ENCODE measurements around the gene ANKMY2. TPM values are rescaled to one million over a fixed set of nuclear protein-coding genes. Genes with fewer than 3 reads are reported as not detected.

ANKMY2 gene
- total RNA-seq, 1 donor from 2014 or later, result 10.9 TPM

DNA sequence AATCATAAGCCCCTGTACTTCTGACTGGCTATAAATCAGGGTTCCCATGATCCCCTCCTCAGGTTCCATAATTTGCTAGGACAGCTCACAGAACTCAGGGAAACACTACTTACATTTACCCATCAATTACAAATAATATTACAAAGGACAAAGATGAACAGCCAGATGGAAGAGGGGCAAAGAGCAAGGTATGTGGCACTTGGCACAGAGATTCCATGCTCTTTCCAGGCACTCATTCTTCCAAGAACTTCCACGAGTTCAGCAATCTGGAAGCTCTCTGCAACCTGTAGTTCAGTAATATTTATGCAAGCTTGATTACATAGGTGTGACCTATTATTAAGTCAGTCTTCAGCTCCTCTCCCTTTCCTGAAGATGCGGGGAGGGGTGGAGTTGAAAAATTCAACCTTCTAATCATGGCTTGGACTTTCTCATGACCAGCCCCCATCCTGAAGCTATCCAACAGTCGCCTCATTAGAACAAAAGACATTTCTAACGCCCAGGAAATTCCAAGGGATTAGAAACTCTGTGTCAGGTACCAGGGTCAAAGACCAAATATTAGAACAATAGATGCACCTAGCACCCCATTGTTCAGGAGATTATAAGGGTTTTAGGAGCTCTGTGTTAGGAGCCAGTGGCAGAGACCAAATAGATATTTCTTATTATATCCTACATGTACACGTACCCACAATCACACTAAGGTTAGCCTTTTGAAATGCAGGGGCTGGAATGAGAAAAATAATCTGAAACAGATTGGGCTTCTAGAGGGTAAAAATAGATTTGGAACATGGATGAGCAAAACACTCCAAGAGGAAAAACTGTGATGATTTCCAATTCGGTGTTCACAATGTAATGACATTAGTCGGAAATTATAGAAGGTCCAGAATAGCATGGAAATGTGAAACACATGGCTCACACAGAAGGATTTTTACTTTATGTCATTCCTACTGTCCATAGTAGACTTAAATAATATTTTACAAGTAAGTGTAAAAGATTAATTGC, 7.0 kb downstream of the ANKMY2 start:
- no peak for DNase-seq (ENCODE audit: low read depth)

DNA sequence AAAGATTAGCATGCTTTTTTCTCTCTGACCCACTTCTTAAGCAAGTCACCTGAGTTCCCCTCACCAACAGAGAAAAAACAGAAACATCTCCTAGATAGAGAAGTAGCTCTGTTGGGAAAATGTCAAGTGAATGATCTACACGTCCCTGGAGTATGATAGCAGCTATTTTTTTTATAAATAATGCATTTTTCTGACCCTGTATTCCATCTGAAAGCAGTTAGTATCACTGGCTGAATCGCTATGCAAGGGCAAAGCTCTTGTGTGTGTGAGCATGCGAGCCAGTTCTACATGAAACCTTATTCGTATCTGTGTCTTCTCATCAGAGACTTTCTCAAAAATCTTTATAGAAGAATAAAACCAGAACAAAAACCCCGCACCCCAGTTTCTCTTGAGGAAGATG, 8.2 kb downstream of the ANKMY2 start:
- Histone ChIP-seq H3K4me3 (ENCODE audit: low read depth, low read length) (no peak overlapping the region), H3K36me3 (ENCODE audit: control insufficient read depth, insufficient read depth, low read length) (no peaks in the 10 kb centered on the region), H3K27me3 (ENCODE audit: control insufficient read depth, insufficient read depth, low read length) (no peaks in the 10 kb centered on the region)
- no peak for DNase-seq (ENCODE audit: low read depth)
- TF ChIP-seq, protein P1, sequence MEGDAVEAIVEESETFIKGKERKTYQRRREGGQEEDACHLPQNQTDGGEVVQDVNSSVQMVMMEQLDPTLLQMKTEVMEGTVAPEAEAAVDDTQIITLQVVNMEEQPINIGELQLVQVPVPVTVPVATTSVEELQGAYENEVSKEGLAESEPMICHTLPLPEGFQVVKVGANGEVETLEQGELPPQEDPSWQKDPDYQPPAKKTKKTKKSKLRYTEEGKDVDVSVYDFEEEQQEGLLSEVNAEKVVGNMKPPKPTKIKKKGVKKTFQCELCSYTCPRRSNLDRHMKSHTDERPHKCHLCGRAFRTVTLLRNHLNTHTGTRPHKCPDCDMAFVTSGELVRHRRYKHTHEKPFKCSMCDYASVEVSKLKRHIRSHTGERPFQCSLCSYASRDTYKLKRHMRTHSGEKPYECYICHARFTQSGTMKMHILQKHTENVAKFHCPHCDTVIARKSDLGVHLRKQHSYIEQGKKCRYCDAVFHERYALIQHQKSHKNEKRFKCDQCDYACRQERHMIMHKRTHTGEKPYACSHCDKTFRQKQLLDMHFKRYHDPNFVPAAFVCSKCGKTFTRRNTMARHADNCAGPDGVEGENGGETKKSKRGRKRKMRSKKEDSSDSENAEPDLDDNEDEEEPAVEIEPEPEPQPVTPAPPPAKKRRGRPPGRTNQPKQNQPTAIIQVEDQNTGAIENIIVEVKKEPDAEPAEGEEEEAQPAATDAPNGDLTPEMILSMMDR (IDR thresholded peaks at IDR 0.05; ENCODE audit: insufficient read depth, low read length, poor library complexity, severe bottlenecking), result no peak

More for the DNA sequence above, 7.0 kb downstream of the ANKMY2 start:
- H3K27me3 ChIP-seq (ENCODE audit: control insufficient read depth, insufficient read depth, low read length), result no peaks in the 10 kb centered on the region
- H3K36me3 ChIP-seq (ENCODE audit: control insufficient read depth, insufficient read depth, low read length), result no peaks in the 10 kb centered on the region
- TF ChIP-seq, protein P1 (IDR thresholded peaks at IDR 0.05; ENCODE audit: insufficient read depth, low read length, poor library complexity, severe bottlenecking), result no peak
- no peak overlapping the region for H3K4me3 ChIP-seq (ENCODE audit: low read depth, low read length)

DNA sequence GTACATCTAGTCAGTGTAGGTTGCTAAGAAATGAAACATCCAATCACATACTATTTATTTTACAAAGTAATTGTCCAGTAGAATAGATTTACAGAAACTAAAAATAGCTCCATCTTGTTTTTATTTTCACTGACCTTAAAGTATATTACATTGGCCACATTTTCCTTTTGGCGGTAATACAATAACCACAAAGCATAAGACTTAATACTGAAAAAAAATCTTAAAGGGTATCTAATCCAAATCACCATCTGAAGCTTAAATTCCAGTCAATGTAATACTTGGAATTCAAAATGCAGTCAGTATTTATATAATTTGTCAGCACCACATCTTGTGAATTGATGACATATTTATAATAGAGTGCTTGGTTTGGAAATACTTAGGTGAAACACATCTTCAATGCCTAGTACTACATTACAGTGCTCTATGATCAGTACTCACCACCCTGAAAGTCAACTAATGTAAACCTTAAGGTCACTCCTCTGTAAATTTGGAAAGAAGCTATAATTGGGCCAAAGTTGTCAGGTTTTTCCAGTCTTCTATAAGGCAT, 8.9 kb downstream of the ANKMY2 start:
- no peaks in the 10 kb centered on the region for H3K36me3 ChIP-seq (ENCODE audit: control insufficient read depth, insufficient read depth, low read length)
- TF ChIP-seq, protein P1 (IDR thresholded peaks at IDR 0.05; ENCODE audit: insufficient read depth, low read length, poor library complexity, severe bottlenecking), result no peak
- H3K27me3 ChIP-seq (ENCODE audit: control insufficient read depth, insufficient read depth, low read length), result no peaks in the 10 kb centered on the region
- no peak overlapping the region for H3K4me3 ChIP-seq (ENCODE audit: low read depth, low read length)
- DNase-seq (ENCODE audit: low read depth), result no peak

DNA sequence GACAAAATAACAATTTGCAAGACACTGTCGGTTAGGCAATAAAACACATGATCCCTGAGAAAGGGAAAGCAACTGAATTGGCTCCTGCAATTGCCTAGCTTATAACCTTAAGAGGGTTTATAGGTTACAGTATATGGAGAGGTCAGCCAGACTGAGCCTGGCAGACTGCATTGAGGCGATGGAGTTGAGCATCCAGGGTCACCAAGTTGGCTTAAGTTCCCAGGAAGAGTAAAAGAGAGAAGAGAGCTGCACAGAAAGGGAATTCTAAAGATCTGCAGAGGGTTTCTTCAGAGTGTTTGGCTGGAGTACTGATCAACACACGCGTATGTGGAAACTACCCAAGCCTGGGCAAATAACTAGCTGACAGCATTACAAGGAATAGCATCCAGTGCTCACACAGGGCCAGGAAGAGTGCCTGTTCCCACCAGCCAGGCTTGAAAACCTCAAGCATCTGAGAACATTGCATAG, 11.2 kb downstream of the ANKMY2 start:
- TF ChIP-seq, protein P1 (IDR thresholded peaks at IDR 0.05; ENCODE audit: insufficient read depth, low read length, poor library complexity, severe bottlenecking), result no peak
- H3K27me3 ChIP-seq (ENCODE audit: control insufficient read depth, insufficient read depth, low read length), result no peaks in the 10 kb centered on the region
- no peak for DNase-seq (ENCODE audit: low read depth)
- H3K36me3 ChIP-seq (ENCODE audit: control insufficient read depth, insufficient read depth, low read length), result no peaks in the 10 kb centered on the region
- H3K4me3 ChIP-seq (ENCODE audit: low read depth, low read length), result no peak overlapping the region

DNA sequence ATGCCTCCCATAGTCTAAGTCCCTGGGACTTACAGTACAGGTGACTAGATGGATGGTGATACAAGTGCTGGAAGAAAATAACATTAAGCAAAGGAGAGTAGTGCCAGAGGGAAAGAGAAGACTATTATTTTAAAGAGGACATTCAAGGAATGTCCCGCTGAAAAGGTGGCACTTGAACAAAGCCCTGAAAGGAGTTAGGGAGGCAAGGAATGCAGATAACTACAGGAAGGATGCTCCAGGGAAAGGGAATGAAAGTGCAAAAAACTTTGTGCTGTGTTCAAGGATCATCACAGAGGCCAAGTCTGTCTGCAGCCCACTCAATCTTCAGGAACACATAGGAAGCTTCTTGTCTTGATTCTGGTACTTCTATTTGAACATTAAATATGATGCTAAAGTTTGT, 14.9 kb downstream of the ANKMY2 start:
- Histone ChIP-seq H3K36me3 (ENCODE audit: control insufficient read depth, insufficient read depth, low read length) (no peaks in the 10 kb centered on the region), H3K4me3 (ENCODE audit: low read depth, low read length) (no peak overlapping the region), H3K27me3 (ENCODE audit: control insufficient read depth, insufficient read depth, low read length) (no peaks in the 10 kb centered on the region)
- TF ChIP-seq, protein P1 (IDR thresholded peaks at IDR 0.05; ENCODE audit: insufficient read depth, low read length, poor library complexity, severe bottlenecking), result no peak
- no peak for DNase-seq (ENCODE audit: low read depth)

Data from kidney epithelial cell (primary cell).